ENCODE data around the gene TRIM29. TPM values are rescaled to one million over a fixed set of nuclear protein-coding genes. Genes with fewer than 3 reads are reported as not detected.

TRIM29 gene
- polyA plus RNA-seq, 1 donor from 2014 or later = not detected

DNA sequence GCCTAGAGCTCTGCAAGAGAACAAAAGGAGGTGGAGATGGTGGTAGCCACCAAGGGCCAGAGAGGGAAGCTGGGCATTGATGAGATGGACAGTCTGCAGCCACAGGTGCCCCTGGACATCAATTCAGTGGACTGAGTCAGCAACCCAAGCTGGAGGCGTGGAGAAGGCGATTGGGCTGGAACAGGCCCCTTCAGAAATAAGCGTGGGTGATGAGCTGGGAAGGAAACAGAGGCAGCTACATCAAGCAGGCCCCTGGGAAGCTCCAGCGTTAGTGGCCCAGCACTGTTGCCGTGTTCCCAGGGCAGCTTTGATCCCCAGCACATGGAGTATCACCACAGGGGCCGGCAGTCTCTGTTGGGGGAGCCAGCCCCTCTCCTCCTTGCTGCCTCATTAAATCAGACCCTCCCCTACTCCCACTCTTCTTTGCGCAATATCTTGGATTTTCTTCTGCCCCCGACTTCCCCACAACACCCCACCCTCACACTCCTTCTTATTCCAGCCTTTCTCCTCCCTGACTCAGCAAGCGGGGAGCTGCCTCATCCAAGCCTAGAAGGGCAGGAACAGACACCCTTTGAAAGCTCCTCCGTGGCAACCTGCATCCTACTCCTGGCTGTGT, 41.3 kb upstream of the TRIM29 start:
- Mint-ChIP-seq H3K36me3 (no peaks in the 10 kb centered on the region), H3K9me3 (no peaks in the 10 kb centered on the region), H3K27me3 (peaks cover 10% of the 10 kb centered on the region), H3K4me3 (no peak overlapping the region), H3K27ac (no peak overlapping the region), H3K4me1 (no peaks in the 10 kb centered on the region)

- Mint-ChIP-seq H3K27ac (no peak overlapping the region), H3K9me3 (no peaks in the 10 kb centered on the region), H3K4me3 (no peak overlapping the region), H3K4me1 (no peaks in the 10 kb centered on the region), H3K27me3 (peaks cover 11% of the 10 kb centered on the region), H3K36me3 (no peaks in the 10 kb centered on the region)
Measured at GRCh38 chr11:120178561-120179056, 40.7 kb upstream of the TRIM29 start.

GRCh38 chr11:120174866-120175265, 37.0 kb upstream of the TRIM29 start:
- Mint-ChIP-seq H3K27ac (peak overlapping the region in 1 of 3 donors; percentile 38), H3K9me3 (no peaks in the 10 kb centered on the region), H3K27me3 (peaks cover 44% of the 10 kb centered on the region), H3K36me3 (no peaks in the 10 kb centered on the region), H3K4me3 (no peak overlapping the region), H3K4me1 (no peaks in the 10 kb centered on the region)

DNA sequence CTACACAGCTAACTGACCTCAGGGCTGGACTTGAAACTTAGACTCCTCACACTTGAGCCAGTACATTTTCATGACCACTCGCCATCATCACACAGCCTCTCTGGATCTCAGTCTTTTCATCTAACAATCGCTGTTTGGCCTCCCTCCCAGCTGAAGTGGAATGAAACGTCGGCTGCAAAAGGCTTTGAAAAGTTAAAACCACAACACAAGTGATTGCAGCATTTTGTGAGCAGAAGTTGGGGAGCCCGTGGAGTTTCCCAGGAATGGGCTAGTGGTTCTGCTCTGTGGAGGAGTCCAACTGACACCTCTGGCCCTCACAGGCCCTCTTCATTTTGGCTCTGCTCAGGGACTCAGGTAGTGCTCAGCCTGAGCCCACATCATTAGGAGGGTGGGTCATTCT, 35.9 kb upstream of the TRIM29 start:
- H3K36me3 Mint-ChIP-seq = no peaks in the 10 kb centered on the region
- H3K27me3 Mint-ChIP-seq = peaks cover 52% of the 10 kb centered on the region
- H3K27ac Mint-ChIP-seq = no peak overlapping the region
- H3K9me3 Mint-ChIP-seq = no peaks in the 10 kb centered on the region
- no peak overlapping the region for H3K4me3 Mint-ChIP-seq
- H3K4me1 Mint-ChIP-seq = peaks cover 0 to under 1% (median 0%) of the 10 kb centered on the region in 3 donors

- Mint-ChIP-seq H3K27ac (no peak overlapping the region), H3K4me3 (no peak overlapping the region), H3K4me1 (peaks cover 0 to 3% (median 0%) of the 10 kb centered on the region in 3 donors), H3K36me3 (no peaks in the 10 kb centered on the region), H3K9me3 (no peaks in the 10 kb centered on the region), H3K27me3 (peaks cover 58% of the 10 kb centered on the region)
Measured at GRCh38 chr11:120173019-120173705, 35.2 kb upstream of the TRIM29 start.

DNA sequence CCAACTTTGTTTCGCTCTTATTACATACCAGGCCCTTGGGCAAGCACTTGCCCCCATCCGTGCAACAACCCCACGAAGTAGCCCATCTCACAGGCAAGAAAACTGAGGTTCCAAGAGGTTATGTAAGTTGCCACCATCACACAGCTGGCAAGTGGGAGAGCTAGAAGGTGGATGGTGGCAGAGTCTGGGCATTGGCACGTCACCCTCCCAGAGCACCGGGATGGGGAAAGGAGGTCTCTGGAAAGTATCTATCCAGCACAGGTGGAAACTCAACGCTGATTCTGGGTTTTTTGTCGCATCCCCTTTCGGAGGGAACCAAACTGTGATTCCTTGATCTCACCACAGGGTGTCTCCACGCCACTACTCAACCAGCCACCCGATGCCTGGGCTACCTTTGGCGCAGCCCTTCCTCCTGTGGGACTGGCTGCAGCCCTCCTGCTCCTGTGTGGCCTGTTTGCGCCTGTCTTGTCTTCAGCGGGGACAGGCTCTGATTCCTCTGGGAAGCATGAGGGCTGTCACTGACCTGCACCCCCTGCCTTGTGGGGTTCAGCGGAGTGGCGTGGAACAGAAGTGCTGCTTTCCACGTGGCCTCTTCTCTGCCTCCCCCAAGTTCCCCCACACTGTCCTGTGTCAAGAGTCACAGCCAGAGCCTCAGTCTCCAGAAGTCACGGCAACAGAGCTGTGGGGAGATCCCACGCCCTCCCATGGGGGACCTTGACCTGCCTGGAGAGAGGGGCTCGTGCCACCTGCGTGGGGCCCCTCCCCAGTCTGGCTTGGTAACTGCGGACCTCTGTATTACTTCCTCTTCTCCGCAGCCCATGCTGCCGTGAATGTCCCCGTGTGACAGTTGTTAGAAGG, 34.4 kb upstream of the TRIM29 start:
- Mint-ChIP-seq H3K4me3 (peak overlapping the region in 1 of 4 donors; percentile 8), H3K27me3 (peaks cover 67% of the 10 kb centered on the region), H3K36me3 (no peaks in the 10 kb centered on the region), H3K27ac (no peak overlapping the region), H3K4me1 (peaks cover 0 to 3% (median 0%) of the 10 kb centered on the region in 3 donors), H3K9me3 (peaks cover 0 to under 1% (median 0%) of the 10 kb centered on the region in 3 donors)

GRCh38 chr11:120170741-120171261, 32.9 kb upstream of the TRIM29 start:
- Mint-ChIP-seq H3K27me3 (peaks cover 72% of the 10 kb centered on the region), H3K9me3 (peaks cover 2 to 3% (median 3%) of the 10 kb centered on the region in 3 donors), H3K27ac (no peak overlapping the region), H3K36me3 (no peaks in the 10 kb centered on the region), H3K4me1 (peaks cover 0 to 3% (median 0%) of the 10 kb centered on the region in 3 donors), H3K4me3 (peak overlapping the region in 1 of 4 donors; percentile 52)

GRCh38 chr11:120169981-120170698, 32.2 kb upstream of the TRIM29 start:
- Mint-ChIP-seq H3K27ac (no peak overlapping the region), H3K27me3 (peaks cover 74% of the 10 kb centered on the region), H3K4me1 (peaks cover 0 to 3% (median 0%) of the 10 kb centered on the region in 3 donors), H3K9me3 (peaks cover 3 to 8% (median 5%) of the 10 kb centered on the region in 3 donors), H3K36me3 (no peaks in the 10 kb centered on the region), H3K4me3 (peak overlapping the region in 1 of 4 donors; percentile 5)

DNA sequence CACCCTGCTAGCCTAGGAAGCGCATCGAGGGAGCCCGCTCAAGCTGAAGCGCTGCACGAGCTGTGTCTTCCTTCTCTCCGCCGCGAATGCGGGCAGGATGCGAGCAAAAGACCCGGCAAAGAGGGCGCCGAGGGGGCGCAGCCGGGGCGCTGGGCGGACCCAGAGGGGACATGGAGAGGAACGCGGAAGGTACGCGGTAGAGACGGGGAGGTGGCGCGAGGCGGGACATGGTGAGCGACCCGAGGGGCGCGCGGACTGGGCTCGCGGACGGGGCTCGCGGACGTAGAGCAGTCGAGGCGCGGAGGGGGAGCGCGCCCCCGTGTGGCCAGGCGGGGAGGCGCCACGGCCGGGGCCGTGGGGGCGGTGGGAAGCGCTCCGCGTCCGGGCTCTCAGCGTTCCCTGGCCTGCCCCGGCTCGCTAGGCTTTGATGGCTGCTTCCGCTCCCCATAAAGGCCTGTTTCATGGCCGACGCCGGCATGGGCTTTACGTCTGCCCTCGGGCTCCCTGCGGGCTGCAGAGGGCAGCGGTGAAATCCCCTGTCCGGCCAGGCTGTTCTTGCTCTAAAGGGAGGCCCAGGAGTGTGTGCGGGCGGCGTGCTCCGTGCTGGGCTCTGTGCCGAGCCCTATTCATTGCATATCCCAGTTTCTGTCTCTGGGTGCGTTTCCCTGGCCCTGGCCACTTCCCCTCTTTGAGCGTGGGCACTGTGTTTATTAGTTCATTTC, 31.2 kb upstream of the TRIM29 start:
- no peak overlapping the region for H3K27ac Mint-ChIP-seq
- peaks cover 73% of the 10 kb centered on the region for H3K27me3 Mint-ChIP-seq
- no peaks in the 10 kb centered on the region for H3K36me3 Mint-ChIP-seq
- peak overlapping the region in 3 of 4 donors; percentile 34 to 67 (median 60) for H3K4me3 Mint-ChIP-seq
- H3K9me3 Mint-ChIP-seq = peaks cover 5 to 15% (median 9%) of the 10 kb centered on the region in 3 donors
- peaks cover 0 to 3% (median 0%) of the 10 kb centered on the region in 3 donors for H3K4me1 Mint-ChIP-seq

GRCh38 chr11:120168108-120168959, 30.4 kb upstream of the TRIM29 start:
- Mint-ChIP-seq H3K4me3 (peak overlapping the region in 3 of 4 donors; percentile 34 to 67 (median 60)), H3K9me3 (peaks cover 5 to 15% (median 9%) of the 10 kb centered on the region in 3 donors), H3K27ac (no peak overlapping the region), H3K4me1 (peaks cover 0 to 3% (median 0%) of the 10 kb centered on the region in 3 donors), H3K36me3 (no peaks in the 10 kb centered on the region), H3K27me3 (peaks cover 66% of the 10 kb centered on the region)

GRCh38 chr11:120167659-120168058, 29.7 kb upstream of the TRIM29 start:
- peak overlapping the region in 1 of 4 donors; percentile 9 for H3K4me3 Mint-ChIP-seq
- no peak overlapping the region for H3K27ac Mint-ChIP-seq
- peaks cover 61% of the 10 kb centered on the region for H3K27me3 Mint-ChIP-seq
- peaks cover 5 to 15% (median 9%) of the 10 kb centered on the region in 3 donors for H3K9me3 Mint-ChIP-seq
- peaks cover 0 to 3% (median 0%) of the 10 kb centered on the region in 3 donors for H3K4me1 Mint-ChIP-seq
- no peaks in the 10 kb centered on the region for H3K36me3 Mint-ChIP-seq

DNA sequence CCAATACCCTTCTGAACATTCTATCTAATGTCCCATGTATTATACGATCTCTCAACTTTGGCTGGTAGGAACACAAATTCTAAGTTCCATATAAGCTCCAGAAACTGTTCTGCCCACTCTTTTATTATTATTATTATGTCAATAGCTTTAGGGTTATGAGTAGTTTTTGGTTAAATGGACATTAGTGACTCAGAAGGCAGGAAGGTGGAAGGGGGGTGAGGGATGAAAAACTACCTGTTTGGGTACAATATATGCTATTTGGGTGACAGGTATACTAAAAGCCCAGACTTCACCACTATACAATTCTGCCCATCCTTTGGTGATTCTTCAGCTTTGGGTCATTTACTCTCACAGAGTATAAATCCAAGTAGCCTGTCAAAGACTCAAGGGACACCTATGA, 22.5 kb upstream of the TRIM29 start:
- H3K9me3 Mint-ChIP-seq = peaks cover 4 to 21% (median 10%) of the 10 kb centered on the region in 3 donors
- H3K36me3 Mint-ChIP-seq = no peaks in the 10 kb centered on the region
- no peak overlapping the region for H3K27ac Mint-ChIP-seq
- H3K4me1 Mint-ChIP-seq = no peaks in the 10 kb centered on the region
- H3K27me3 Mint-ChIP-seq = peaks cover 7% of the 10 kb centered on the region
- H3K4me3 Mint-ChIP-seq = no peak overlapping the region

DNA sequence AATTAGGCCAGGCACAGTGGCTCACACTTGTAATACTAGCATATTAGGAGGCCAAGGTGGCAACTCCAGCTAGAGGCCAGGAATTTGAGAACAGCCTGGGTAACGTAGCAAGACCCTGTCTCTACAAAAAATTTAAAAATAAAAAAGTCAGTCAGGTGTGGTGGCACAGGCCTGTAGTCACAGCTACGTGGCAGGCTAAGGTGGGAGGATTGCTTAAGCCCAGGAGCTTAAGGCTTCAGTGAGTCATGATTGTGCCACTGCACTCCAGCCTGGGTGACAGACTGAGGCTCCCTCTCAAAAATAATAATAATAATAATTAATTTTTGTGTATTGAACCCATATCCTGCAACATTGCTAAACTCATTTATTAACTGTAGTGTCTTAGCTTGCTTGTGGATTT, 15.3 kb upstream of the TRIM29 start:
- no peaks in the 10 kb centered on the region for H3K36me3 Mint-ChIP-seq
- peaks cover 0 to 15% (median 9%) of the 10 kb centered on the region in 3 donors for H3K9me3 Mint-ChIP-seq
- peaks cover 23% of the 10 kb centered on the region for H3K27me3 Mint-ChIP-seq
- H3K4me3 Mint-ChIP-seq = no peak overlapping the region
- no peak overlapping the region for H3K27ac Mint-ChIP-seq
- H3K4me1 Mint-ChIP-seq = no peaks in the 10 kb centered on the region
